Measurements from ENCODE around the gene TP53RK.

TP53RK gene

DNA sequence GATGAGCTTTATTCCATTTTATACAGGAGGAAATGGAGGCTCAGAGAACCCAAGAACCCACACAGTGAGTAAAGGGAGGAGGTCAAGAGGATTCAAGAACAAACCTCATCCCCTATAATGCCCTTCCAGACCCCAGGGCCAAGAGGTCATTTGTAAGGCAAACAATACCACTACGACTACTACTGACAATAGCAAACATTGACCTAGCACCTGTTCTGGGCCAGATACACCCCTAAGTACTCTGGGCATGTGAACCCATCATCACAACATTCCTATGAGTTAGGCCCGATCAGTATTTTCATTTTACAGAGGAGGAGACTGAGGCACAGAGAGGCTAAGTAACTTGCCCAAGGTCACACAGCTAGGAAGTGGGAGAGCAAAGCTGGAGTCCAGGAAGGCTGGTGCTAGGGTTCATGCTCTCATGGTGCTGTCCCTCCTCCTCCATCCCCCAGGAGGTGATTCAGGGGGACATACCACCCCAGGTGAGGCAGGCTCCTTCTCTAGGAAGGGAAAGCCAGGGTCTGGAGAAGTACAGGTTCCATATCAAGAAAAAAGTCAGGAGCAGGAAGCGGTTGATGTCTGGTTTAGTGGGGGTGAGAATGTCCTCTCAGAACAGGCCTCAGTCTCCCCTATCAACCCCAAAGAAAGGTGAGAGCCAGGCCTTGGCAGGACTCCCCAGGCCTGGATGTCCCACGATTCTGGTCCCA lies 51.7 kb downstream of the TP53RK start:
- no peak for DNase-seq

DNA sequence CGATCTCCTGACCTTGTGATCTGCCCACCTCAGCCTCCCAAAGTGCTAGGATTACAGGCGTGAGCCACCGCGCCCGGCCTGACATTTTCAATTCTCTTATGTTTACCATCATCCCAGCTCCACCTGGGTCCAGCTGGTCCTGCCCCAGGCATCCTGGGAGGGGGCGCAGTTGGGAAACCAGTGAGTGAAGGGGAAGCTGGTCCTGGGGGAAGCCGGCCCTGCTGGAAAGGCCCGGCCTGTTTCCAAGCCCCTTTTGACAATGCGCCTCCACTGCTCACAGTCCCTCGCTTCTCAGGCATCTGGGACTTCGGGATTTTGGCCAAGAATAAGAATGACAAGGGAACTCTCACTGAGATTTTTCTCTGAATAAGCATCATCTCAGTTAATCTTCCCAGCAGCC lies 52.2 kb downstream of the TP53RK start:
- DNase-seq, result no peak

DNA sequence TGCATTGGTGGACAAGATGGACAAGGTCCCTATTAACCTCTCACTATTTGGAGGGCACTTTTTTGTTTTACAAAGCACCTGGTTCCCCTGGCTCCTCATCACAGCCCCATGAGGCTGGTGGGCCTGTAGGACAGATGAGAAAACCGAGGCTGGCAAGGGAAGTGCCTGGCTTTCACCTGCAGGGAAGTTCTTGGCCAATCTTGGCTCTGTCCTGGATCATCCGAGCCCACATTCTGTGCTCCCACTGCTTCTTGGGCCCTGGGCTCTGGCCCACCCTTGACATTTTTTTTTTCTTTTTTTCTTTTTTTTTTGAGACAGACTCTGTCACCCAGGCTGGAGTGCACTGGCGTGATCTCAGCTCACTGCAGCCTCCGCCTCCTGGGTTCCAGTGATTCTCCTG lies 52.7 kb downstream of the TP53RK start:
- DNase-seq, result no peak

DNA sequence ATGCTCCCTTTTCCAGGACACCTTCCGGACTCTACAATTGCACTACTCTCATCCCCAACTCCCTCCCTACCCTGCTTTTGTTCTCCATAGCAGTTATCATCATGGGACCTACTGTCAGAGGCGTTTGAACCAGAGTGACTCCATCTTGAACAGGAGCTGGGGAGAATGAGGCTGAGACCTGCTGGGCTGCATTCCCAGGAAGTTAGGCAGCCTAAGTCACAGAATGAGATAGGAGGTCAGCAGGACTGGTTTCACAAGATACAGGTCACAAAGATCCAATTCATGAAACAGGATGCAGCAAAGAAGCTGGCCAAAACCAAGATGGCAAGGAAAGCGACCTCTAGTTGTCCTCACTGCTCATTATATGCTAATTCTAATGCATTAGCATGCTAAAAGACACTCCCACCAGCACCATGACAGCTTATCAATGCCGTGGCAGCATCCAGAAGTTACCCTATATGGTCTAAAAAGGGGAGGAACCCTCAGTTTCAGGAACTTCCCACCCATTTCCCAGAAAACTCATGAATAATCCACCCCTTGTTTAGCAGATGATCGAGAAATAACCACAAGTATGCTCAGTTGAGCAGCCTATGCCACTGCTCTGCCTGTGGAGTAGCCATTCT lies 53.6 kb downstream of the TP53RK start:
- DNase-seq, result no peak

DNA sequence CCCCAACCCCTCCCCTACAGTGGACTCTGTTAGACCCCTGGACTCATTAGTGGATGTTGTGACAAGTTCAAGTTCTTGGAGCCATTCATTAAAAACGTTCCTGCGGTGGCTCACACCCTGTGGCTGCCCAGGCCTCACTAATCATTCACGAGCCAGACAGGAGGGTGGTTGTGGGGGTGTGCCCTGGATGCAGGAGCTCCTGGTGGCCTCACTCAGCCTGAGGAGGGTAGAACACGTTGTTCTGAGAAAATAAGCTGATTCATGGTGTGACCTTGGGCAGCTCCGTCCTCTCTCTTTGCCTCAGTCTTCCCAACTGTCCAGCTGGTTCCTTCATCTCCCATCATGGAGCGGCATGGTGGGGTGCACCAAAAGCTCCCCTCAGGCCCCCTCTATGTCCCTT lies 54.7 kb downstream of the TP53RK start:
- DNase-seq, result no peak
